SW480 (cell line): ENCODE data around the gene BOK.
"Not testable (repeated sequence)": the region's sequence is repeated elsewhere in the genome, so short reads cannot be mapped to it uniquely, and the experiment has no call there.

Experiments
- DNase-seq: peaks from one replicate; pipeline ENCODE4 v3.0.0-alpha.2; 2016; ENCODE audit warnings: low spot score

Gene BOK

DNA sequence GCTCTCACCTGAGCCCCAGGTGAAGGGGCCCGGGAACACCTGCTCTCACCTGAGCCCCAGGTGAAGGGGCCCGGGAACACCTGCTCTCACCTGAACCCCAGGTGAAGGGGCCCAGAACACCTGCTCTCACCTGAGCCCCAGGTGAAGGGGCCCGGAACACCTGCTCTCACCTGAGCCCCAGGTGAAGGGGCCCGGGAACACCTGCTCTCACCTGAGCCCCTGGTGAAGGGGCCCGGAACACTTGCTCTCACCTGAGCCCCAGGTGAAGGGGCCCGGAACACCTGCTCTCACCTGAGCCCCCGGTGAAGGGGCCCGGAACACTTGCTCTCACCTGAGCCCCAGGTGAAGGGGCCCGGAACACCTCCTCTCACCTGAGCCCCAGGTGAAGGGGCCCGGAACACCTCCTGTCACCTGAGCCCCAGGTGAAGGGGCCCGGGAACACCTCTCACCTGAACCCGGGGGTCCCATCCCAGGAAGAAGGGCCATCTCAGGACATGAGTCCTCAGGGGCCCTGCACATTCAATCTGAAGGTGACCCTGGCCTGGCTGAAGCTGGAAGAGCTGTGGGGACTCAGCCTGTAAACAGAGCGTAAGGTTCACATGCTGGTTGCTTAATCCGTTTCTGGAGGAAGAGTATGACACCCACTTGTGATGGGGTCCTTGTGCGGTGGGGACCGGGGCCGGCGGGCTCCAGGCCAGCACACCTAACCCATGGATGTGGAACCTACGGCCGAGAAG, 14.5 kb downstream of the BOK start:
- not testable (repeated sequence) for DNase-seq

GRCh38 chr2:241573741-241574140, 15.2 kb downstream of the BOK start:
- no peak for DNase-seq

GRCh38 chr2:241574911-241575623, 16.5 kb downstream of the BOK start:
- no peak for DNase-seq

DNA sequence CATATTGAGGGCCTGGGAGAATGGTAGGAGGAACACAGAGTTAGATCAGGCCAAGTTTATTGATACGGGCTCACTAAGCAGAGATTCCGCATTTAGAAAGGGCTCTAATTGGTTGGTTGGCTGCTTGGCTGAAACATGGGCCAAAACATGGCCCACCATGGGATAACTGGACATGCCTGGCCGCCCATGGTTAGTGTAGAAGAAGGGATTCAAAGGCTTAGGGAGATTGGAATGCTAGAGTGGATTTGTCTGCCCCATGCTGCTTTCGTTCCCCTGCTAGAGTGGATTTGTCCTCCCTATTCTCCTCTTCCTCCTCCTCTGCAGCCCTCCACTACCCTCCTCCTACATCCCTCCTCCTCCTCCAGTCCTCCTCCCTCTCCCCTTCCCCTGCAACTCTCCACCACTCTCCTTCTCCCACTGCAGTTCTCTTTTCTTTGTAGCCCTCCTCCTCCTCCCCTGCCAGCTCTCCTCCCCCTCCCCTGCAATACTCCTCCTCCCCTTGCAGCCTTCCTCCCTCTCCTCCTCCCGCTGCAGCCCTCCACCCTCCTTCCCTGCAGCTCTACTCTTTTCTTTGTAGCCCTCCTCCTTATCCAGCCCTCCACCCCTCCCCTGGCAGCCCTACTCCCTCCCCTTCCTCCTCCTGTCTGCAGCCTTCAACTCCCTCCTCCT, 17.2 kb downstream of the BOK start:
- no peak for DNase-seq

DNA sequence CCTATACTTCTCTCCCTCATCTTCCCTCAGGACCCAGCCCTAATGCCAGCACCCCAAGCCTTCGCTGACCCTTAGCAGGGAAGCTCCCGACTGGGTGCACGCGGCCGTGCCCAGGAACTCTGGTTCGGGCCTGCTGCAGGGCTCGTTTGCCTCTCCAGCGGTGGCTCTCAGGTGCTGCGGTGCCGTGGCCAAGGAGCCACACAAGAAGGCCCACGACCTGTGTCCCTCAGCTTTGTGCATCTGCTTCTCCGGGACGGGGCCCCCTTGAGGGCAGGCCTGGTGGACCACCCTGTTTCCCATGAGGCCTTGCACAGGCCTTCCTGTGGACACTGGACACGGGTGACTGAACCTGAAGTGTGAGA, 17.7 kb downstream of the BOK start:
- DNase-seq: no peak

GRCh38 chr2:241577413-241578122, 19.0 kb downstream of the BOK start:
- DNase-seq: no peak

DNA sequence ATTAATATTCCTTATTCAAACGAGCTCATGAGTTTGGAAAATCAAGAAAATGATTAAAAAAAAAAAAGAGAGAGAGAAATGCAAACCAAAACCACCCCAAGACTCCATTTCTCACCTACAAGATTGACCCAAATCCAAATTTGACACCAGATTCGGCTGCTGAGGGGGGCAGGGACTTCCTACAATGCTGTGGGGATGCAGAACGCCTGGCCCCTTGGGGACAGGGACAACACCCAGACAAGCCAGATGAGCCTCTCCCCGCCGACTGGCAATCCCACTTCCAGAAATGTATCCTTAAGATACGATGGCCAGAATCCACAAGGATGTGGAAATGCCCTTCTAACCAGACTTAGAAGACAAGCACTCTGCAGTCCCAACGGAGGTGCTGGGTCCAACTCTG, 20.7 kb downstream of the BOK start:
- no peak for DNase-seq

- DNase-seq: no peak
Measured at GRCh38 chr2:241582328-241582727, 23.8 kb downstream of the BOK start.

GRCh38 chr2:241582806-241583205, 24.3 kb downstream of the BOK start:
- no peak for DNase-seq

- no peak for DNase-seq
Measured at GRCh38 chr2:241584436-241584835, 25.9 kb downstream of the BOK start.

- DNase-seq: no peak
Measured at GRCh38 chr2:241586564-241587264, 28.2 kb downstream of the BOK start.

DNA sequence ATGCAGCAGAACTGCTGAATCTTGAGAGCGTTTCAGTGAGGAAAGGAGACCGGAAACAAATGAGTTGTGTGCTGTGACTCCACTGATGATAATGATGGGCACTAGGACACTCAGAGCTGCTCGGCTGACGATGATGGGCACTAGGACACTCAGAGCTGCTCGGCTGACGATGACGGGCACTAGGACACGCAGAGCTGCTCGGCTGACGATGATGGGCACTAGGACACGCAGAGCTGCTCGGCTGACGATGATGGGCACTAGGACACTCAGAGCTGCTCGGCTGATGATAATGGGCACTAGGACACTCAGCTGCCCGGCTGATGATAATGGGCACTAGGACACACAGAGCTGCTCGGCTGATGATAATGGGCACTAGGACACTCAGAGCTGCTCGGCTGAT, 31.3 kb downstream of the BOK start:
- not testable (repeated sequence) for DNase-seq

GRCh38 chr2:241590496-241591455, 32.2 kb downstream of the BOK start:
- DNase-seq: not testable (repeated sequence)

DNA sequence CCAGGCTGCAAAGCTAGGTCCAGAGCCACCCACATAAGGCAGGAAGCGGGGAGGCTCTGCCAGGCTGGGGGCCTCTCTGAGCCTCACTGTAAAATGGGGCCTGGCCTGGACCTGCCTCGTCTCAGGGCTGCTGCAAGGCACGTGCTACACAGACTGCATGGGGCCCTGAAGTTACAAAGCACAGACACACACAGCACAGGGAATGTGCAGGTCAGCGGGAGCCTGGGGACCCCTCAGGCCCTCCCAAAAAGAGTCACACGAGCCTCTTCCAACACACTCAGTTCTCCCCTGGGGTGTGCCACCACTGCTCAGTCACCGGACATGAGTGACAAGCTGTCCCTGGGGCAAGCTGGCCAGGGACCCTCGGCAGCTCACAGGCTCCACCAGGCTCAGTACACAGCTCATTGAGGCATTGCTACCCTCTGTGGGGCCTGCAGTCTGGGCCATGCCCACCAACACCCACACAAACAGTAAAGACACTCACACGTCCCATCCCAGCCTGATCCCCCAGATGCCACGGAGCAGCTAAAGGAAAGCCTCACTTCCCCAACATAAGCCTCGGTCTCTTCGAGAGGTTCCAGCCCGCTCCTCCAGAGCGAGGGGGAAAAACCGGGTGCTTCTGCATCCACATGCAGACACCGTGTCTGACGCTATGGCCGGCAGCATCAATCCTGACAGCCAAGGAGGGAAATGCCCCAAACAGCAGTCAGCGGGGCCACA, 33.7 kb downstream of the BOK start:
- DNase-seq: no peak

DNA sequence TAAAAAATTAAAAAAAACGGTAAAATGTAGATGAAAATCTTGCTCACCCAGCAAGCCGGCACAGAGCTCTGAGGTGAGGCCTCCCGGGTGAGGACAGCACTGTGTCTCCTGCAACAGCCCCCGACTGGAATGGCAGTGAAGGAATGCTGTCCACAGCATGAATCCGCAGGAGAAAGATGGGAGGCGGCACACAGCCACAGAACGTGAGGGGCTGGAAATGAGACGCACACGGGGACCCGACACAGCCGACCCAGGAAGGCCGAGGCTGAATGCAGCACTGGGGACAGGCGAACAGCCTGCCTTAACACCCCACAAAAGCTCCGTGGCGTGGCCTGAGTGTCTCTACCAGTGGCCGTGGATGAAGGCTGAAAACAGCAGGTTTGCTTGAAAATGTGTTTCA, 34.7 kb downstream of the BOK start:
- no peak for DNase-seq

DNA sequence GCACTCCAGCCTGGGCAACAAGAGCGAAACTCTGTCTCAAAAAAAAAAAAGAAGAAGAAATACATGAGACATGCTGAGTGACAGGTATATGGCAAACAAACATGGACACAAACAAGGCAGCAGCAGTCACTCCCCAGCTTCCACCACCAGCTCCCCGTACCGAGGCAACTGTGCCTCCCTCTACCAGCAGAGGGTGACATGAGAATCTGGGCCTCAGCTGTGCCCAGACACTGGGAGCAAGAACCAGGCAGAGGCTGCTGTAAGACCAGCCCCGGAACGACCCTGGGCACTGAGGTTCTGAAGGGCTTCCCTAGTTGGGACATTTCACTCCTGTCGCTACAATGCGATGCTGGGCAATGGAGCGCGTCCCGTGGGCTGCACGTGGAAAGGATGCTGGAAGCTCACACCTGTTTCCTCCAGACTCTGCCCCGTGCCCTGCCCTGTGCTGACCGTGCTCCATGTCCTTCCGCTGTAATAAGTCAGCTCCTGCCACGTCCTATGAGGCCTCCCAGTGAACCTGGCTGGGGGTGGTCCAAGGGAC, 37.1 kb downstream of the BOK start:
- no peak for DNase-seq

- DNase-seq: no peak
Measured at GRCh38 chr2:241597561-241597960, 39.0 kb downstream of the BOK start.

- no peak for DNase-seq
Measured at GRCh38 chr2:241598061-241598460, 39.5 kb downstream of the BOK start.

DNA sequence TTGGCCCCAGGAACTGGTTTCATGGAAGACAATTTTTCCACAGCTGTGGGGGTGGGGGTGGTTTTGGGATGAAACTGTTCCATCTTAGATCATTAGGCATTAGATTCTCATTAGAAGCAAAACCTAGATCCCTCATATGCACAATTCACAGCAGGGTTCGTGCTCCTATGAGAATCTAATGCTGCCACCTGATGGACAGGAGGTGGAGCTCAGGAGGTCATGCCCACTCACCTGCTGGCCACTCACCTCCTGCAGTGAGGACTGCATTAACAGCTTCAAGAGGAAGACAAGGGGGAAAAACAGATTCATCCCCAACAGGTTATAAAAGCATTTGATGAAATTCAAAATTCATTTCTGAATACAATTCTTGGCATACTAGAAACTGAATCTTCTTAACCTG, 39.9 kb downstream of the BOK start:
- DNase-seq: peak; percentile 51

DNA sequence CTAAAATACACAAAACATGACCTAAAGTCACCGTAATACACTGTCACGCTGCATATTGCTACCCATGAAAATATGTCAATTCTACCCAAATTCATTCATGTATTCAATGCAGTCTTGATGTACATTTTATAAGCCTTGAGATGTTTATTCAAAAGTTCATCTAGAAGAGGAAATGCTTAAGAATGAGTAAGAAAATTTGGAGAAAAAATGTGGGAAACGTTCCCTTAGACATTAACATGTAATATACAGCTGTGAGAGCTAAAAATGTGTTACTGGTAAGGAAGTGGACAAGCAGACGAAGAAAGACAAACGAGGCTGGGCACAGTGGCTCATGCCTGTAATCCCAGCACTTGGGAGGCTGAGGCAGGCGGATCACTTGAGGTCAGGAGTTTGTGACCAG, 41.1 kb downstream of the BOK start:
- no peak for DNase-seq
